Occipital lobe (tissue), 2 donors: Measurements from ENCODE around the gene SLC34A2. TPM values are rescaled to one million over a fixed set of nuclear protein-coding genes. Genes with fewer than 3 reads are reported as not detected.
"Not testable (repeated sequence)": the region's sequence is repeated elsewhere in the genome, so short reads cannot be mapped to it uniquely, and the experiment has no call there.

ENCODE experiments used
- DNase-seq: peaks from one replicate; lab custom pipeline; 2025; lab: John Stamatoyannopoulos, UW
- total RNA-seq: library from RNA; depleted of rRNA; stranded (reverse); fragments of >200 nt; gene quantifications from one replicate; pipeline ENCODE4 v1.2.3, GENCODE V29; 2014

SLC34A2 gene, protein sequence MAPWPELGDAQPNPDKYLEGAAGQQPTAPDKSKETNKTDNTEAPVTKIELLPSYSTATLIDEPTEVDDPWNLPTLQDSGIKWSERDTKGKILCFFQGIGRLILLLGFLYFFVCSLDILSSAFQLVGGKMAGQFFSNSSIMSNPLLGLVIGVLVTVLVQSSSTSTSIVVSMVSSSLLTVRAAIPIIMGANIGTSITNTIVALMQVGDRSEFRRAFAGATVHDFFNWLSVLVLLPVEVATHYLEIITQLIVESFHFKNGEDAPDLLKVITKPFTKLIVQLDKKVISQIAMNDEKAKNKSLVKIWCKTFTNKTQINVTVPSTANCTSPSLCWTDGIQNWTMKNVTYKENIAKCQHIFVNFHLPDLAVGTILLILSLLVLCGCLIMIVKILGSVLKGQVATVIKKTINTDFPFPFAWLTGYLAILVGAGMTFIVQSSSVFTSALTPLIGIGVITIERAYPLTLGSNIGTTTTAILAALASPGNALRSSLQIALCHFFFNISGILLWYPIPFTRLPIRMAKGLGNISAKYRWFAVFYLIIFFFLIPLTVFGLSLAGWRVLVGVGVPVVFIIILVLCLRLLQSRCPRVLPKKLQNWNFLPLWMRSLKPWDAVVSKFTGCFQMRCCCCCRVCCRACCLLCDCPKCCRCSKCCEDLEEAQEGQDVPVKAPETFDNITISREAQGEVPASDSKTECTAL
- 0.16 TPM for total RNA-seq

DNA sequence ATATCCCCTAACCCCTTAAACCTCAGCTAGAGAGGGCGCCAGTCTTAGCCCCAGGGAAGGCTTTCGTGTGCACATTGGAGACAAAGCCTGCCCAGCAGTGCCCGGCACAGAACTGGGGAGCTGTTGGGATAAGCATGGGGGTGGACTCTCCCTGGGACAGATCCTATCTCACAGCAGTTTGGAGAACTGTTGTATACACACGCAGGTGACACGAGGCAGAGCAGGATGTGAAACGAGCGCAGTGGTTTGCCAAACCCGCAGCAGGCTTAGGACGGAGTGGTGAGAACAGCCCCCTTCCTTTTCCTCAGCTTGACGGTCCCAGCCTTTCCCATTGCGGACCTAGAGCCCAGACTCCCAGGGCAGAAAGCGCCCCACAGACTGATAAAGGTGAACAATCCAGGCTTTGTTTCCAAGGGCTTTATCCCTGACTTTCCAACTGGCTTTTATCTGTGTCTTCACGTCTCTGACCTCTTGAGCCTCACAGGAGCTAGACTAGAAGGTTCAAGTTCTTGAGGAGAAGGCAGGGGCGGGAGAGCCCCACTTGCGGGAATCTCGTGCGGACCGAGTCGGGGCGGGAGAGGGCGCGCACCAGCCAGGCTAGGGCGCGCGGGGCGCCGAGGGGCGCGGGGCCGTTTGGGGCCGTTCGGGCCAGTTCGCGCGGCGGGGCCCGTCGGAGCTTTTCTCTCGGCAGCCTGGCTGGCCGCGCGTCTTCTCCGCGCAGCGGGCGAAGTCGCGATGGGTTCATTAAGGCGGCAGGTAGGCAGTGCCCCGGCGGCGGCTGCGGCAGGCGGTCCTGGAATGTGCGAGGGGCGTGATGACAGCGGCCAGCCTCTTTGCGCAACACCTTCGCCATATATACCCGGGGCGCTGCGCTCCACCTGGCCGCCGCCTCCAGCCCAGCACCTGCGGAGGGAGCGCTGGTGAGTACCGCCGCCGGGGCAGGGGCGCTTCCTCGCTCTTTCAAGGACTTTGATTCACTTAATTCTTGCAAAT, at the start of gene SLC34A2:
TSS of gene SLC34A2 (plus strand) at position 881 of the 993 bp plus-strand sequence. CDS start 6,650 bp downstream, outside the sequence.
- no peak for DNase-seq

DNA sequence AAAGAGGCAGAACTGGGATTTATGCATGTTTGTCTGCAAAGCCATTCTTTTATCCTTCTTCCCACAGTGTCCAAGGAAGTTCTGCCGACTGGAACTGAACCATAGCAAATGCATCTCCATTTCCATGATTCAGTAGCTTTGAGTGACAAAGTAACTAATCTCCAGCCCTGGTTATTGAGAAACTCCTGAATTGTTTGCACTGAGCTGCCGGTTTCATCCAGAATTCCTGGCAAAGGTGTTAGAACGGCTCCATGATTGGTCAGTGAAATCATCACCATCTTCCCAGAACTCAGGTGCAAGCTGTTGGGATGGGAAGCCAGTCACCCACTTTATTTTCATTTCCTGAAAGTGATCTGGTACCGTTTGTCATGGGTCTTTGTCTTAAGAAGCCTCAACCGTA, 47.0 kb upstream of the SLC34A2 start:
- DNase-seq: no peak

DNA sequence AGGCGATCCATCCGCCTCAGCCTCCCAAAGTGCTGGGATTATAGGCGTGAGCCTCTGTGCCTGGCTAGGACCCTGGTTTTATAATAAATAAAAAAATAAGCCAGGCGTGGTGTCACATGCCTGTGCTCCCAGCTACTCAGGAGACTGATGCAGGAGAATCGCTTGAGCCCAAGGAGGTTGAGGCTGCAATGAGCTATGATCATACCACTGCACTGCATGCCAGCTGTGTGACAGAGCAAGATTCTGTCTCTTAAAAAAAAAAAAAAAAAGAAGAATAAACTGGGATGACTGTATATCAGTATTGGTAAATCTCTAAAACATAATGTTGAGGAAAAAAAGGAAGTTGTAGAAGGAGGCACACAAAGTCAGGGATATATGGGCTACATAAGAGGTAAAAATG, 45.7 kb upstream of the SLC34A2 start:
- no peak for DNase-seq

DNA sequence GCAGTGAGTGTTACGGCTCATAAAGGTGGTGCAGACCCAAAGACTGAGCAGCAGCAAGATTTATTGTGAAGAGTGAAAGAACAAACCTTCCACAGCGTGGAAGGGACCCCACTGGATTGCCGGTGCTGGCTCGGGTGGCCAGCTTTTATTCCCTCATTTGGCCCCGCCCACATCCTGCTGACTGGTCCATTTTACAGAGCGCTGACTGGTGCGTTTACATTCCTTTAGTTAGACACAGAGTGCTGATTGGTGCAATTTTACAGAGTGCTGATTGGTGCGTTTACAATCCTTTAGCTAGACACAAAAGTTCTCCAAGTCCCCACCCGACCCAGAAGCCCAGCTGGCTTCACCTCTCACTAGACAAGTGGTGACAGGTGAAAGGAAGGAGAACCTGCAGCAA, 42.0 kb upstream of the SLC34A2 start:
- DNase-seq: not testable (repeated sequence)

DNA sequence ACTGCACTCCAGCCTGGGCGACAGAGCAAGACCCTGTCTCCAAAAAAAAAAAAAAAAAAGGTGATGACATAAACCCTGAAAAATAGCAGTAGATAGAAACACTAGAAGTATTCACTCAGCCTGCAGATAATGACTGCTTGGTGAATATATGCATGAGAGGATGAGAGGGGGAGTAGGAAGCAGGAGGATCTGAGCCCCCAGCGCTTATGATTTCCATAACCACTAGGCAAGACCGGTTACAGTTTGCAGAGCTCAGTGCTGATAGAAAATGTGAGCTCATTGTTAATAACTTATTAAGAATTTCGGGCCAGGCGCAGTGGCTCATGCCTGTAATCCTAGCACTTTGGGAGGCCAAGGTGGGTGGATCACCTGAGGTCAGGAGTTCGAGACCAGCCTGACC, 40.8 kb upstream of the SLC34A2 start:
- DNase-seq: no peak

DNA sequence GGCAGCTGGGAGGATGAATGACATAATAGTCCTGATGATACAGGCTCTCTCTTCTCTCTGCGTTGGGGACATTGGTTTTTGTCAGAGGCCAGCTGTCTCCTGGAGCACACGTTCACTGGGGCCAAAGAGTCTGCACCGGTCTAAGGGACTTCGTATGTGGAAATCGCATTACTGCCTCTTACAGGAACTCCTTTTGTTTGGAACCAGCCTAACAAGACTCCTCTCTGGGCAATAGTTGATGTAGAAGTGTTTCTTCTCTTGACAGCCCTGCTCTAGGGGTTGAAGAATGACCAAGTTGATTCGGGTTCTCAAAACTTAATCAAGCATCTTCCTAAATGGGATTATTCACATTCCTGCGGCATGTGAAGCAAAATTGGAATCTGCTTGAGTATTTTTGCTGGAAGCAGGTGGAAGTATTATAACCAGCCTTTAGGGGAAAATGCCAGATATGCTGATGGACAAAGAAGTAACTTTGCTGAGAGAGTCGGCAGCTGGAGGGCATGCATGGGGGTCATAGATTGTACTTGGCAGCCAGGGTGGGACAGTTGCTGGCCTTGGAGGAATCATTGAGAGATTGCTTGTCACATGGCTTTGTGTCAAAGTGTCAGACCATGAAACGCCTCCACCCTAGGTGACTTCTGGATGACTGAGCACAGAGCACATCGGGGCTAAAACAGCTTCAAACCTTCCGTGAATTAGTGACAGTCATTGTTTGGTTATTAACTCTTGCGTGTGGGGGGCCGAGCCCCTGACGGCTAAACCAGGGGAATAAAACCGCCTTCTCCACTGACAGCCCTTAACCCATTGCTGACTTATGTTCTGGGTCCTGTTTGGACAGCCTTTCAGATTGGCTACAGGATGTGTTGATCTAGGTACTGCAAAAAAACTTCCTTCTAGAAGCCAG, 34.4 kb upstream of the SLC34A2 start:
- DNase-seq: no peak

DNA sequence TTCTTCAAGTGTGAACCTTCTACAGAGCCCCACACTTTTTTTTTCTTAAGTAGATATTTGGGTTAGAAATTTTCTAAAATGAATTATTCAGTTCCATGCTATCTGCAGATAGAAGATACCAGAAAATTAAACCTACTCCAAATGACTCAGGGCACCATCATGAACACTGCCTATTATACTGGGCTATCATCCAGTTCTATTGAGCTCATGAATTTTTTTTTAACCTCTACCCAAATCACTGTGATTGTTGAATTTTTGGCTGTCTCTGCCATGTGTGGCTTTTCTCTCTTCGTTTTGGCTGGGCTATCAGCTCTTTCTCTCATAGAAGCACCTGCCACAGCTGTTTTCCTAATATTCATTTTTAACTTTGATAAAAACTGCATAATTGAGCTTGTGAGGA, 31.0 kb upstream of the SLC34A2 start:
- DNase-seq: no peak

DNA sequence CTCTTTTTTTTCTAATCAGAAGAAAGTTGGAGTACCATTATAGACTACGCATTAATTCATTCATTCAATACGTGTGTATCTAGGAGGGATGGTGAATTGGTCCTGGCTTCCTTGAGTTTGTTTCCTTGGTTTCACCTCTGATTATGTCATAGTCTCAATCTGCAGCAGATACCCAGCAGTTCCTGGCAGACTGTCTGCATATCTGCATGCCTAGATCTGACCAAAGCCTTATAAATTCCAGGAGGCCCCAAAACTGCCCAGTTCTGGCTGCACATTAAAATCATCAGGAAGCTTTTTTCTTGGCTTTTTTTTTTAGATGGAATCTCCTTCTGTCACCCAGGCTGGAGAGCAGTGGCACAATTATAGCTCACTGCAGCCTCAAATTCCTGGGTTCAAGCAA, 27.2 kb upstream of the SLC34A2 start:
- no peak for DNase-seq

DNA sequence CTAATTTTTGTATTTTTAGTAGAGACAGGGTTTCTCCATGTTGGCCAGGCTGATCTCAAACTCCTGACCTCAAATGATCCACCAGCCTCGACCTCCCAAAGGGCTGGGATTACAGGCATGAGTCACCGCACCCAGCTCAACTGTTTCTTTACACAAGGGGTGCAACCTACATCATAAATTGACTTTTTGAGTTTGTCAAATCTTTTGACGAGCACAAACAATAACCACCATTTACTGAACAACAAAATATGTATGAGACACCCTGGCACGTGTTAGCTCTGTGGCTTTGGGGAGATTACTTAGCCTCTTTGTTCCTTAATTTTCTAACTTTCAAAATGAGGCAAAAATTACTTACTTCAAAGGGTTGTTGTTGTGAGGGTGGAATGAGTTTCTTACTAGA, 23.5 kb upstream of the SLC34A2 start:
- no peak for DNase-seq

DNA sequence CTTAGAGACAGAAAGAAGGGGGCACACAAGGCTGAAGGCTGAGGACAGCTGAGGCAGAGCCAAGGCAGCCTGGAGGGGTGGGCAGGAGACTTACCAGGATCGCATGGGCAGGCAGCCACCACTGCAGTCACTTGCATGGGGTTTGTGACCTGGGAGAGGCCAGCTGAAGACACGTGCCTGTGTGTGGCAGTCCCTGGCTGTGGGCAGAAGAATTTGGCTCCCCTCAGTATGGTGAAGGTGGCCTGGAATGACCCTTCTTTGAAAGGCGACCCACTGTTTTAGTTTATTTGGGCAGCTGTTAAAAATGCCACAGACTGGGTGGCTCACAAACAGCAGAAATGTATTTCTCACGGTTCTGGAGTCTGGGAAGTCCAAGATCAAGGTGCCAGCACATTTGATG, 22.1 kb upstream of the SLC34A2 start:
- DNase-seq: no peak

DNA sequence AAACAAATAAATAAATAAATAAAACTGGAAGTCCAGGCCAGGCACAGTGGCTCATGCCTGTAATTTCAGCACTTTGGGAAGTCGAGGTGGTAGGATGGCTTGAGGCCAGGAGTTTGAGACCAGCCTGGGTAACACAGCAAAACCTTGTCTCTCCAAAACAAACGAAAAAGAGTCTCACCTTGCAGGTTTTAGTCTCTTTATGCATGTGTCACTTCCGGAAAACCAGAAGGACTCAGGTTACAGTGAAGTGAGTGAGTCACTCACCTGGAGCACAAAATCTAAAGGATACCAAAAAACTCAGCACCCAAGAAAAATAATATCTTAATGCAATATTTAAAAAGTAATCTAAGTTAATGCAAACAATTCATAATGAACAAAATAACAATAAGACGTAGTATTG, 20.1 kb upstream of the SLC34A2 start:
- no peak for DNase-seq

DNA sequence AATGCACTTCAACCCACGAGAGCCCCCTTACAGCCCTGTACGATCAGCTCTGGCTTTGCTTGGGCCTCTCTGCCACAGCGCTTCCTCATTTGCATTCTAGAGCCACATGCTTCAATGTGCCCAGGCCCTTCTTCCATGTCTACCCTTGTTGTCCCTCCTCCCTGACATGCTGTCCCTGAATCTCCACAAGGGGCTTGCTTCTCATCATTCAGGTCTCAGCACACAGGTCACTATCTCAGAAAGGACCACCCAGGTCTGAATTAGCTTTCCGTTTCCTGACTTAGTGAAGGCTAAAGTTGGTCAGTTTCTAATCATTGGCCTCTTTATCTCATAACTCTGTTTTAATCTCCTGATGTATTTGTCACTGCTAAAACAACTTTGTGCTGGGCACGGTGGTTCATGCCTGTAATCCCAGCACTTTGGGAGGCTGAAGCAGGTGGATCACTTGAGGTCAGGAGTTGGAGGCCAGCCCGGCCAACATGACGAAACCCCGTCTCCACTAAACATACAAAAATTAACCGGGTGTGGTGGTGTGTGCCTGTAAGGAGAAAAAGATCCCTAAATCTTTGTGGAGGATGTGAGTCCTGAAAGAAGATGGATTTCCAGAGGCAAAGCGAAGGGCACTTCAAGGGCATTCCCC, 17.9 kb upstream of the SLC34A2 start:
- DNase-seq: no peak

DNA sequence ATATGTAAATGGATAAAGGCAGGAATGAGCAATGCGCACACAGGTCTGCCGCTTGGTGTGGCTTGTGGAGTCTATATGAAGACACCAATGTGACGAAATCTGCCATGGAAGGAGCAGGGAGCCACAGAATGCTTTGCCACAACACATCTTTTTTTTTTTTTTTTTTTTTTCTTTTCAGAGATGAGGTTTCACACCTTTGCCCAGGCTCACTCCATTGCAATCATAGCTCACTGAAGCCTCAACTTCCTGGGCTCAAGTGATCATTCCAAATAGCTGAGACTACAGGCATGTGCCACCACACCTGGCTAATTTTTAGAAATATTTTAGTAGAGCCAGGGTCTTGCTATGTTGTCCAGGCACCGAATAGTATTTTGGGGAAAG, 17.4 kb upstream of the SLC34A2 start:
- DNase-seq: no peak

DNA sequence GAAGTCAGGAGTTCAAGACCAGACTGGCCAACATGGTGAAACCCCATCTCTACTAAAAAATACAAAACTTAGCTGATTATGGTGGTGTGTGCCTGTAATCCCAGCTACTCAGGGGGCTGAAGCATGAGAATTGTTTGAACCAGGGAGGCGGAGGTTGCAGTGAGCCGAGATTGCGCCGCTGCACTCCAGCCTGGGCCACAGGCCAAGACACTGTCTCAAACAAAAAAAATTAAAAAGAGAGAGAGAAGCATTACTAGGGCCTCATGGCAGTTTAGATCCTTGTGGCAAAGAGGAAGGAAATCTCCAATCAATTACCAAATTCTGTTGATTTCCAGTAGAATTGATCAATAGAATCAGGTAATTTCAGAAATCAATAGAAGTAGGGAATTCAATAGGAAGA, 16.8 kb upstream of the SLC34A2 start:
- DNase-seq: no peak

DNA sequence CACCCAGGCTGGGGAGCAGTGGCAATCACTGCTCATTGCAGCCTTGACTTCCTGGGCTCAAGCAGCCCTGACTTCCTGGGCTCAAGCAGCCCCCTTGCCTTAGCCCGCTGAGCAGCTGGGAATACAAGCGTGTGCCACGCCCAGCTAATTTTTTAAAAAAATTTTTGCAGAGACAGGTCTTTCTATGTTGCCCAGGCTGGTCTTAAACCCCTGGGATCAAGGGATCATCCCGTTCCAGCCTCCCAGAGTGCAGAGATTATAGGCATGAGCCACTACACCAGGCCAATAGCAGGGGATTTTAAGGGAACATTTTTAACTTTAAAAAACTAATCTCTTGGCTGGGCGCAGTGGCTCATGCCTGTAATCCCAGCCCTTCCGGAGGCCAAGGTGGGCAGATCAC, 5.3 kb upstream of the SLC34A2 start:
- DNase-seq: no peak

DNA sequence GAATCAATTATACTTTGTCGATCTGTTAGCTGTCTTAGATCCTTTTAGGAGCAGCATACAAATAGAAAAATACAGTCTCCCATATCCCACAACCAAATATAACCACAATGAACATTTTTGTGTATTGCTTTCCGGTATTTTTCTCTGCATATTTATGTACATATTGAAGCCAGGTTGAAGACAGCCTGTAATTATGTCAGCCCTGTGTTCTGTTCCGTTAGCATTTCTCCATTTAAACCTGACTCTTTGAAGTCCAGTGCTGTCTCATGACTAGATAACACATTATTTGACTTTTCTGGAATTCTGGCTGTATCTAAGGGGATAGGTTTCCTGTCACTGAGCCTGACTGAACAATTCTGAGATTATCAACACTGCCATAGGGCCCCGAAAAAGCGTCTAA, 4.0 kb upstream of the SLC34A2 start:
- no peak for DNase-seq

DNA sequence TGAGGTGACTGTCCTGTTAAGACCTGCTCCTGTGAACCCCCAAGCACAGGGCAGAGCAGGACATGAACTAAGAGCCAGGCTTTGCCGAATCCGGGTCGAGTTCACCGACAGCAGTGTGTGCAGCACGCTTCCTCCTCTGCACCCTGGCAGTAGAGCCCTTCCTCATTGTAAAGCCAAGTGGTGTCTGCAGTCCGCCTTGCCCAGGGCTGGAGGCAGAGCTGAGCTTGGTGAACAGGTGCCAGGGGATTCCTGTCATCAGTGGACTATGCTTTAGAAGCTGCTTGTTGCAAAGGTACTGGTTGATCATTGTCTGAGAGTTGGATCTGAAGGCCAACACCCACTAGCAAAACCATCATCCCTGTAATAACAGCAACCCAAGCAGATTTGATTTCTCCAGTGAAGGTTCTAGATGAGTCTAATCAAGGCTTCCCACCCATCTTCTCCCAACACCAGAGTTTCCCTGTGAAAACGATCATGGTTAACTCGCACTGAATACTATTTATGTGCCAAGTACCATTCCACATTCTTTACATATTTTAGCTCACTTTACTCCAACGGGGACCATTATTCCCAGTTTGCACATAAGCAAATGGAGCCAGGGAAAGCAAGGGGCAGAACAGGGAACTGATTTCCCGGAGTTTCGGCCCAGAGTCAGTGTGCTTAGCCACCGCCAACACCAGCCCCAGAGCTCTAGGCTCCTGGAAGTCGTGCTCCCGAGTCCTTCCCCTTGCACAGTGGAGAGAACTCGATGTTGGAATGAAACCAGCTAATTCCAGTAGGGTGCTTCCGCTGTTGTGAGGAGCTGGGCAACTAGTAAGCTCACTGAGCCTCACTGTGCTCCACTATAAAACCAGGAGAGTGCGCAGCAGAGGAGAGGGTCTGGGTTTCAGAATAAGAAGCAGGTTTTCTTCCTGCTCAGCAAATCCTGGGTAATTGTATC, 1.4 kb upstream of the SLC34A2 start:
- DNase-seq: no peak

DNA sequence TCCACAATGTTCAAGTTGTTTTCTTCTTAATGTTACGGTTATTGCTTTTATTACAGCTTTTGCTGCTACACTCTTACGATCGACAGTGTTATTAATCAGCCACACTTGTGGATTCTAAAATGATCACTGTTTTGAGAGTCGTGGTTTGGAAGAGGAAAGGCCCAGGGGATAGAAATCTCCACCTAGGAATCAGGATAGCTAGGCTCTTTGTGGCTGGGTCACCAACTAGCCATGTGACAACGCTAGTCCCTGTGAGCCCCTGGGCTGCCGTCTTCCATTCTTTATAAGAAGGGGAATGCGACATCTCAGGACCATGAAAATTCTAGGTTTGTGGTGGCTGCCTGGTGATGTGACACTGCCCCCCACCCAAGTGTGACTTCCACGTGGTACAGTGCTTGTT, 380 bp downstream of the SLC34A2 start:
- DNase-seq: no peak

DNA sequence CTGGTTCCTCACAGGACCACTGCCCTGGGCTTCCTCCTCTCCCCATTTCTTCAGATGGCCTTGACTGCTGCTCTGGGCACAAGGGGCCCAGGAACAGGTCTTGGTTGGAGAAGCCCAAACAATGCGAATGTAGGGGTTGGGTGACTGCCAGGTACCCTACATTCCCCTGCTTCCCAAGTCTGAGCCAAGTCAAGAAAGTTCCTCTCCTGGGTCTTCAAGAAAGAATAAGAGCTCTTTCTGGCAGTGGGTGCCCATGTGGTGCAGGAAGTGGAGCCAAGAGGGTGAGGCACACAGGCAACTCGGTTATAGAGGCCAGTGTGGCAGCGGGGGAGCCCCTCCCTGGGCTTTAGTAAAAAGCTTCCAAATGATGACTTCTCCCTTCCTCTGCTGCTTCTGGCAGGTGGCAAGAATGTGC, 2.7 kb downstream of the SLC34A2 start:
- DNase-seq: no peak
